K562 (cell line): ENCODE data around the gene H2BK1. TPM values are rescaled to one million over a fixed set of nuclear protein-coding genes. Genes with fewer than 3 reads are reported as not detected.

Experiments used
- ESRRA ChIP-seq: fragments of 450-650 bp; IDR thresholded peaks from 2 replicates; pipeline ENCODE4 v1.6.1; 2014; ENCODE audit warnings: low read depth, mild to moderate bottlenecking, moderate library complexity, borderline replicate concordance
- ETV5 ChIP-seq: sonication (generic); formaldehyde crosslinking; IDR thresholded peaks from 2 replicates; pipeline ENCODE4 v1.4.0; 2020; ENCODE audit warnings: low read depth, mild to moderate bottlenecking, missing genetic modification reagents
- FOXJ2 ChIP-seq: fragments of 200-800 bp; sonication (Bioruptor generic); IDR thresholded peaks from 2 replicates; pipeline ENCODE4 v1.6.1; 2016; ENCODE audit warnings: missing genetic modification characterization, missing compliant biosample characterization
- GABPB2 ChIP-seq: fragments of 250-450 bp; sonication (Bioruptor Pico); conservative IDR thresholded peaks from 2 replicates; pipeline ENCODE4 v1.5.1; 2021; ENCODE audit warnings: mild to moderate bottlenecking
- HDAC8 ChIP-seq: fragments of 450-650 bp; IDR thresholded peaks from 2 replicates; pipeline ENCODE4 v1.6.1; 2016; ENCODE audit warnings: mild to moderate bottlenecking, missing genetic modification characterization, moderate library complexity, missing compliant biosample characterization
- HSF4 ChIP-seq: fragments of 250-450 bp; sonication (Bioruptor Pico); IDR thresholded peaks from 2 replicates; pipeline ENCODE4 v2.1.2; 2022; ENCODE audit warnings: mild to moderate bottlenecking, moderate library complexity, borderline replicate concordance
- MEF2A ChIP-seq: IDR thresholded peaks from 2 replicates; pipeline ENCODE4 v1.6.1; 2011; ENCODE audit warnings: low read depth, mild to moderate bottlenecking, low read length, moderate library complexity; ENCODE audit not compliant: control insufficient read depth
- NR3C1 ChIP-seq: sonication (generic); formaldehyde crosslinking; IDR thresholded peaks from 2 replicates; pipeline ENCODE4 v1.8.1; 2022; ENCODE audit warnings: missing genetic modification reagents
- SMARCA5 ChIP-seq: fragments of 450-650 bp; IDR thresholded peaks from 2 replicates; pipeline ENCODE4 v1.6.1; 2016
- SRSF3 ChIP-seq: fragments of 200-400 bp; formaldehyde crosslinking; IDR thresholded peaks from 2 replicates; pipeline ENCODE4 v1.6.1; 2016; ENCODE audit warnings: mild to moderate bottlenecking, low read length, moderate library complexity; ENCODE audit not compliant: insufficient read depth
- THRAP3 ChIP-seq: fragments of 450-650 bp; IDR thresholded peaks from 2 replicates; pipeline ENCODE4 v1.6.1; 2016; ENCODE audit warnings: mild to moderate bottlenecking, inconsistent platforms, borderline replicate concordance
- ZKSCAN1 ChIP-seq: fragments of 150-350 bp; IDR thresholded peaks from 2 replicates; pipeline ENCODE4 v1.6.1; 2016; ENCODE audit warnings: low read depth, low read length
- ZNF232 ChIP-seq: sonication (generic); formaldehyde crosslinking; IDR thresholded peaks from 2 replicates; pipeline ENCODE4 v1.8.0; 2022; ENCODE audit warnings: mild to moderate bottlenecking, missing genetic modification reagents
- ZNF583 ChIP-seq: fragments of 250-450 bp; sonication (Bioruptor Pico); IDR thresholded peaks from 2 replicates; pipeline ENCODE4 v1.4.0; 2020
- polyA plus RNA-seq, 8 experiments: library from polyadenylated mRNA; depleted of rRNA in 4 of 8; stranded (reverse) in 5 of 8; unstranded in 3 of 8; fragments of >200 nt; fragmentation: Nextera tagmentation in 2 of 8; fragmentation: Illumina TruSeq in 1 of 8; extraction: Ambion mirVana in 2 of 8; extraction: Trizol in 1 of 8; gene quantifications; 2 replicates each; pipeline versions ENCODE4 v1.2.1 to v1.2.3, GENCODE V29; 2011 to 2014; ENCODE audit warnings: inconsistent platforms in 1 of 8, missing spikeins in 1 of 8
- total RNA-seq, 7 experiments: library from RNA; depleted of rRNA in 6 of 7; stranded (reverse); fragments of >200 nt in 6 of 7; fragmentation: Illumina TruSeq in 2 of 7; extraction: Trizol in 2 of 7; gene quantifications; 2 replicates each; pipeline versions ENCODE4 v1.2.1 to v1.2.3, GENCODE V29; 2011 to 2021; ENCODE audit warnings: low replicate concordance in 1 of 7
- TF ChIP-seq, protein P1 (sequence below): fragments of 450-650 bp; IDR thresholded peaks from 2 replicates; pipeline ENCODE4 v1.6.1; 2016; ENCODE audit warnings: low read depth
- TF ChIP-seq, protein P2 (sequence below): fragments of 250-450 bp; sonication (Bioruptor Pico); IDR thresholded peaks from 2 replicates; pipeline ENCODE4 v1.8.0; 2022; ENCODE audit warnings: moderate library complexity, mild to moderate bottlenecking, inconsistent platforms
- TF ChIP-seq, protein P3 (sequence below): fragments of 200-400 bp; formaldehyde crosslinking; IDR thresholded peaks from 2 replicates; pipeline ENCODE4 v1.6.1; 2017; ENCODE audit warnings: mild to moderate bottlenecking, low read depth, low read length, moderate library complexity

H2BK1 gene
- total and polyA plus RNA-seq, 9 of the 15 experiments (the other 6 are each of a cell fraction or from before 2014, with no cell fraction given), result not detected

DNA sequence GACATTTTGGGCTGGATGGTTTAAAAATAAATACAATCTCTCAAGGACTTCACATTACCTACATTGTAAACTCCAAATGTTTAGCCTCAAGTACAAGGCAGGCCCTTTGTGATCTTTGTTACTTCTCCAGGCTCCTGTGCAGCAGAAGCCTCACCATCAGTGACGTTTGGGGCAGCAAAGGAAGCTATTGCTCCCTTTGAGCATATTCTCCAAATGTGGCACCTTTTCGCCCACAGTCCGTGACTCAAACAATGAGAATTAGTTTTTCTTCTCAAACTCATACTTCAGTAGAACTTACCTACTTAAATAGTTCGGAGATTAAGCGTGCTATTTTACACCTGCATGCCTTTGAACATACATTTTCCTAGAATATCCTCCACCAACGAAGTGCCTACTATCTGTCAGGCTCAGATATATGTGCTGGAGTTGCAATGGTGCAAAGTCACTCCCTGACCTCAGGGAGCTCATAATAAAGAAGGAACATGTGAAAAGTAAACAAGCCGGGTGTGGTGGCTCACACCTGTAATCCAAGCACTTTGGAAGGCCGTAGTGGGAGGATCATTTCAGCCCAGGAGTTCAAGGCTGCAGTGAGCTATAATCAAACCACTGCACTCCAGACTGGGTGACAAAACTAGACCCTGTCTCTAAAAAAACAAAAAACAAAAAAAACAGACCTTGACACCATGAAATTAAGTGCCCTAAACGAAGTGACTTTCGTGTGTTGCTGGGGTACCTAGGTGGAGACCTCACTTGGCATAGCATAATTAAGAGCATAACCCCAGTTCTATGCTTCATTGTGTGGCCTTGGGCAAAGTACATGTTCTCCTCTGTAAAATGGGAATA is 18.0 kb upstream of the H2BK1 start (continued):
- TF ChIP-seq, protein P1, sequence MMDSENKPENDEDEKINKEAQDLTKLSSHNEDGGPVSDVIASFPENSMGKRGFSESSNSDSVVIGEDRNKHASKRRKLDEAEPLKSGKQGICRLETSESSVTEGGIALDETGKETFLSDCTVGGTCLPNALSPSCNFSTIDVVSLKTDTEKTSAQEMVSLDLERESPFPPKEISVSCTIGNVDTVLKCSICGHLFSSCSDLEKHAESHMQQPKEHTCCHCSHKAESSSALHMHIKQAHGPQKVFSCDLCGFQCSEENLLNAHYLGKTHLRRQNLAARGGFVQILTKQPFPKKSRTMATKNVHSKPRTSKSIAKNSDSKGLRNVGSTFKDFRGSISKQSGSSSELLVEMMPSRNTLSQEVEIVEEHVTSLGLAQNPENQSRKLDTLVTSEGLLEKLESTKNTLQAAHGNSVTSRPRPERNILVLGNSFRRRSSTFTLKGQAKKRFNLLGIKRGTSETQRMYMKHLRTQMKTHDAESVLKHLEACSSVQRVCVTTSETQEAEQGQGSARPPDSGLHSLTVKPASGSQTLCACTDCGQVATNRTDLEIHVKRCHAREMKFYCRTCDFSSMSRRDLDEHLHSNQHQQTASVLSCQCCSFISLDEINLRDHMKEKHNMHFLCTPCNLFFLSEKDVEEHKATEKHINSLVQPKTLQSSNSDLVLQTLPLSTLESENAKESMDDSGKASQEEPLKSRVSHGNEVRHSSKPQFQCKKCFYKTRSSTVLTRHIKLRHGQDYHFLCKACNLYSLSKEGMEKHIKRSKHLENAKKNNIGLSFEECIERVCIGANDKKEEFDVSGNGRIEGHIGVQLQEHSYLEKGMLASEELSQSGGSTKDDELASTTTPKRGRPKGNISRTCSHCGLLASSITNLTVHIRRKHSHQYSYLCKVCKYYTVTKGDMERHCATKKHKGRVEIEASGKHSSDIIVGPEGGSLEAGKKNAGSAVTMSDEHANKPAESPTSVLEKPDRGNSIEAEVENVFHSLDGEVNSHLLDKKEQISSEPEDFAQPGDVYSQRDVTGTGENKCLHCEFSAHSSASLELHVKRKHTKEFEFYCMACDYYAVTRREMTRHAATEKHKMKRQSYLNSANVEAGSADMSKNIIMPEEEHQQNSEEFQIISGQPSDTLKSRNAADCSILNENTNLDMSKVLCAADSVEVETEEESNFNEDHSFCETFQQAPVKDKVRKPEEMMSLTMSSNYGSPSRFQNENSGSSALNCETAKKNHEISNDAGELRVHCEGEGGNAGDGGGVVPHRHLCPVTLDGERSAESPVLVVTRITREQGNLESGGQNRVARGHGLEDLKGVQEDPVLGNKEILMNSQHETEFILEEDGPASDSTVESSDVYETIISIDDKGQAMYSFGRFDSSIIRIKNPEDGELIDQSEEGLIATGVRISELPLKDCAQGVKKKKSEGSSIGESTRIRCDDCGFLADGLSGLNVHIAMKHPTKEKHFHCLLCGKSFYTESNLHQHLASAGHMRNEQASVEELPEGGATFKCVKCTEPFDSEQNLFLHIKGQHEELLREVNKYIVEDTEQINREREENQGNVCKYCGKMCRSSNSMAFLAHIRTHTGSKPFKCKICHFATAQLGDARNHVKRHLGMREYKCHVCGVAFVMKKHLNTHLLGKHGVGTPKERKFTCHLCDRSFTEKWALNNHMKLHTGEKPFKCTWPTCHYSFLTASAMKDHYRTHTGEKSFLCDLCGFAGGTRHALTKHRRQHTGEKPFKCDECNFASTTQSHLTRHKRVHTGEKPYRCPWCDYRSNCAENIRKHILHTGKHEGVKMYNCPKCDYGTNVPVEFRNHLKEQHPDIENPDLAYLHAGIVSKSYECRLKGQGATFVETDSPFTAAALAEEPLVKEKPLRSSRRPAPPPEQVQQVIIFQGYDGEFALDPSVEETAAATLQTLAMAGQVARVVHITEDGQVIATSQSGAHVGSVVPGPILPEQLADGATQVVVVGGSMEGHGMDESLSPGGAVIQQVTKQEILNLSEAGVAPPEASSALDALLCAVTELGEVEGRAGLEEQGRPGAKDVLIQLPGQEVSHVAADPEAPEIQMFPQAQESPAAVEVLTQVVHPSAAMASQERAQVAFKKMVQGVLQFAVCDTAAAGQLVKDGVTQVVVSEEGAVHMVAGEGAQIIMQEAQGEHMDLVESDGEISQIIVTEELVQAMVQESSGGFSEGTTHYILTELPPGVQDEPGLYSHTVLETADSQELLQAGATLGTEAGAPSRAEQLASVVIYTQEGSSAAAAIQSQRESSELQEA, result no peak
- TF ChIP-seq MEF2A (no peak), FOXJ2 (tag) (no peak), GABPB2 (CRISPR knock-in tag) (no peak), ETV5 (CRISPR knock-in tag) (no peak), SMARCA5 (peak; percentile 70), SRSF3 (no peak), ZNF232 (CRISPR knock-in tag) (no peak), HDAC8 (tag) (no peak), ESRRA (peak; percentile 46; the same call in 1 of the 2 replicates), NR3C1 (CRISPR knock-in tag) (no peak), HSF4 (CRISPR knock-in tag) (no peak), ZKSCAN1 (peak; percentile 82), ZNF583 (CRISPR knock-in tag) (no peak), THRAP3 (no peak)
- TF ChIP-seq, protein P2, sequence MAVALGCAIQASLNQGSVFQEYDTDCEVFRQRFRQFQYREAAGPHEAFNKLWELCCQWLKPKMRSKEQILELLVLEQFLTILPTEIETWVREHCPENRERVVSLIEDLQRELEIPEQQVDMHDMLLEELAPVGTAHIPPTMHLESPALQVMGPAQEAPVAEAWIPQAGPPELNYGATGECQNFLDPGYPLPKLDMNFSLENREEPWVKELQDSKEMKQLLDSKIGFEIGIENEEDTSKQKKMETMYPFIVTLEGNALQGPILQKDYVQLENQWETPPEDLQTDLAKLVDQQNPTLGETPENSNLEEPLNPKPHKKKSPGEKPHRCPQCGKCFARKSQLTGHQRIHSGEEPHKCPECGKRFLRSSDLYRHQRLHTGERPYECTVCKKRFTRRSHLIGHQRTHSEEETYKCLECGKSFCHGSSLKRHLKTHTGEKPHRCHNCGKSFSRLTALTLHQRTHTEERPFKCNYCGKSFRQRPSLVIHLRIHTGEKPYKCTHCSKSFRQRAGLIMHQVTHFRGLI (CRISPR knock-in tag), result no peak
- TF ChIP-seq, protein P3, sequence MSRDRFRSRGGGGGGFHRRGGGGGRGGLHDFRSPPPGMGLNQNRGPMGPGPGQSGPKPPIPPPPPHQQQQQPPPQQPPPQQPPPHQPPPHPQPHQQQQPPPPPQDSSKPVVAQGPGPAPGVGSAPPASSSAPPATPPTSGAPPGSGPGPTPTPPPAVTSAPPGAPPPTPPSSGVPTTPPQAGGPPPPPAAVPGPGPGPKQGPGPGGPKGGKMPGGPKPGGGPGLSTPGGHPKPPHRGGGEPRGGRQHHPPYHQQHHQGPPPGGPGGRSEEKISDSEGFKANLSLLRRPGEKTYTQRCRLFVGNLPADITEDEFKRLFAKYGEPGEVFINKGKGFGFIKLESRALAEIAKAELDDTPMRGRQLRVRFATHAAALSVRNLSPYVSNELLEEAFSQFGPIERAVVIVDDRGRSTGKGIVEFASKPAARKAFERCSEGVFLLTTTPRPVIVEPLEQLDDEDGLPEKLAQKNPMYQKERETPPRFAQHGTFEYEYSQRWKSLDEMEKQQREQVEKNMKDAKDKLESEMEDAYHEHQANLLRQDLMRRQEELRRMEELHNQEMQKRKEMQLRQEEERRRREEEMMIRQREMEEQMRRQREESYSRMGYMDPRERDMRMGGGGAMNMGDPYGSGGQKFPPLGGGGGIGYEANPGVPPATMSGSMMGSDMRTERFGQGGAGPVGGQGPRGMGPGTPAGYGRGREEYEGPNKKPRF, result no peak
